Measurements from ENCODE around the gene TSC1.

TSC1 gene

DNA sequence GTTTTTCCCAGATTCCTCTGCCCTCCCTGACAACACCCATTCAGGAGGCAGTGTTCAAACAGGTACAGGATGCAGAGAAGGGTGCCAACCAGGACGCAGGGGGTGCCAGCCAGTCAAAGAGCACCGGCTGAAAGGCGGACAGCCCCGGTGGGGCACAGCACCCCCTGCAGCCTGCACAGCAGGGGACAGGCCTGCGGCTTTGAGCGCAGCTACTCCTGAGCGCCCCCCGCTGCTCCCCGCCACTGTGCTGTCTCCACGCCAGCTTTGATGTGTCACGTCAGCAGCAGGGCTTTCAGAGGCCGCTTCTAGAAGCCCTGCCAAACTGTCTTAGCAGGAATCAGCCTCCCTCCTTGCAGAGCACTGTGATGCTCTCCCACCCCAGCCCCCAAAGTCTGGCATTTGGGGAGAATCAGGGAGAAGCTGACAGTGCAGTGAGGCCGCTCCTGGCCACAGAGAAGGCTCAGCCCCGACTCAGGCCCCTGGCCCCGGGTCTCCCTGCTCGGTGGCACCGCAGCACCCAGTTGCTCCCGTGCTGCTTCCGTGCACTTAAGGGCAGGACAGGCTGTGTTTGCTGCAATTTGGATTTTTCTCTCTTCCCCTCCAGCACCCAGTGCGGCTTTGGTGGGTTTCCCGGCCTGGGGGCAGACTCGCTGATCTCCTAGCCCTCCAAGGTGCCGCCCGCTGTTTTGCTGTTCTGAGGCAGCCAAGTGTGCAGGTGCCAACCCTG, 86.6 kb downstream of the TSC1 start:
- no peak for DNase-seq

- DNase-seq, result no peak
Measured at GRCh38 chr9:132857031-132857430, 87.4 kb downstream of the TSC1 start.

- DNase-seq, result no peak
Measured at GRCh38 chr9:132855904-132856303, 88.5 kb downstream of the TSC1 start.

- DNase-seq, result no peak
Measured at GRCh38 chr9:132854832-132855231, 89.6 kb downstream of the TSC1 start.

DNA sequence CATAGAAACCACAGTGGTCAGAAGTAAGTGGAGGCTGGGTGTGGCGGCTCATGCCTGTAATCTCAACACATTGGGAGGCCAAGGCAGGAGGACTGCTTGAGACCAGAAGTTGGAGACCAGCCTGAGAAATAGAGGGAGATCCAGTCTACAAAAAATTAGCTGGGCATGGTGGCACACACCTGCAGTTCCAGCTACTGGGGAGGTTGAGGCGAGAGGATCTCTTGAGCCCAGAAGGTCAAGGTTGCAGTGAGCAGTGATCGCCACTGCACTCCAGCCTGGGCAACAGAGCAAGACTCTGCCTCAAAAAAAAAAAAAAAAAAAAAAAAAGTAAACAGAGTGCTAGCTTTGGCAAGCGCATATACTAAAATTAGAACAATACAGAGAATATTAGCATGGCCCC, 90.9 kb downstream of the TSC1 start:
- DNase-seq, result no peak

DNA sequence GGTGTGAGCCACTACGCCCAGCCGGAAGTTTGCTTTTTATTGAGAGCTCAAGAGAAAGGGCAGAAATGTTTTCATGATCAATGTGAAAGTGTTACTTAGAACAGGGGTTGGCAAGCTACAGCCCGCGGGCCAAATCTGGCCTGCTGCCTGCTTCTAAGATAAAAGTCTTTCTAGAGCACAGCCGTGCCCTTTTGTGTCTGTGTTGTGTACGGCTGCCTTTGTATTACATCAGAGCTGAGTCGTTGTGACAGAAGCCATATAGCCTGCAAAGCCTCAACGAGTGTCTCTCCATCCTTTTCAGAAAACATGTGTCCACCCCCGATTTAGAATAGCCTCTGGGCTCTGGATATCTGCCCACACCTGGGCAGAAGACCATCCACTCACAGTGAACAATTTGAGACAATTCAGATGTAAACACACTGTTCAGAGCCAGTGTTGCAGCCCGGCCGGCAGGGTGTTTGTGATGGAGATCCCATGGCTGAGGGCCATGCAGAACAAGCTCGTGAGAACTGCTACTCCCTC, 95.2 kb downstream of the TSC1 start:
- no peak for DNase-seq

DNA sequence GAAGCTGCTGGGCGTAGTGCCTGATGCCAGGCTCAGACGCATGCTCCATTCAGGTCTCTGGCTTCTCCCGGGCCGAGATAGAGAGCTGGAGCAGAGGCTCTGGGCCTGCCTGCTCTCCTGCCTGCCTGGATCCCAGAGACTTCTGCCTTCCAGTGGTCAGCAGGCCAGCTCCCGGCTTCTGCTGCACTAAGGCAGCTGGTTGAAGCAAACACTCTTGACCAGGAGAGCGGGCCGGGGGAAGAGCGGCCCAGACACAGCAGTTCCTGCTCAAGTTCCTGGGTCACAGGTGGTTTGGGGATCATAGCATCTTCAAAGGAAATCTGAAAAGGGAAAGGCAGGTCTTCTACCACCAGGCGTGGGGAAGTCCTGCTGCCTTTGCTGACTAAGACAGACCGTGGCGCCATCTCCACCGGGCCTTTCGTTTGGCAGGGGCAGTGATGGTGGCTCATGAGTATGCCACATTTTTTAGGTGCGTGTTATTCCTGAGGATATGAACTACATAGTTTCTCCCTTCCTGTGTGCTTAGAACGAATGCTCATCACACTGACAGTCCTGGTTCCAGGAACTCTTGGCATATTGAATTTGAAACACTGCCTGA, 97.4 kb downstream of the TSC1 start:
- no peak for DNase-seq

GRCh38 chr9:132846109-132846917, 98.1 kb downstream of the TSC1 start:
- DNase-seq, result no peak

DNA sequence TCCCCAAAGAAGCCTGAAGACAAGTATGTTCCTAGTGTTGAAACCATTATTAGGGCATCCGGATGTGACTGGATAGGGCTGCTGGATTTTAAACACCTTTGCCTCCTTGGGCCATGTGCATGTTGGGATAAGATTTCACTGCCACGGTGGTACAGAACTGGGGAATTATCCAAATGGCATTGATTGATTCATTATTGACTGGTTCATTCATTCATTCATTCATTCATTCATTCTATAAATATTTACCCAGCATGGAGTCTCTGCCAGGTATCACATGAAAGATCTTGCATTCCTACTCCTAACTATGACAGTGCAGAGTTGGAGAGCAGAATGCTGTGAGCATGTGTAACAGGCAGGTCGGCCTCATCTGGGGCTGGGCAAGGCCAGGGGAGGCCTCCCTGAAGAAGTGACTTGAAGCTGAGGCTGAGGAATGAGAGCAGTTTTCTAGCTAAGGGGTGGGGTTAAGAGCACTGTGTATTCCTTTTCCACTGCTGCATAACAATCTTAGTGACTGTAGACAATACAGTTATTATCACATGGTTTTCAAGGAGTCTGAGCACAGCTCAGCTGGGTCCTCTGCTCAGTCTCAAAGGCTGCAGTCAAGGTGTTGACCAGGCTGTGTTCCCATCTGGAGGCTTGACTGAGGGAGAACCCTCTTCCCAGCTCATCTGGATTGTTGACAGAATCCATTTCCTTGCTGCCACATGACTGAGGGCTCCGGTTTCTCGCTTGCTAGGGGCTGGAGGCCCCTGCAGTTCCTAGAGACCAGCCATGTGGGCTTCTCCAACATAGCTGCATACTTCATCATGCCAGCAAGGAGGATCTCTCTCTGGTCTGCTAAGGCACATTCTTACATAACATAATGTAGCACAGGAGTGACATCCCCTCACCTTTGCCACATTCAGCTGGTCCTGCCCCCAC, 102.0 kb downstream of the TSC1 start:
- DNase-seq, result no peak

Data from NCI-H1105 (cell line).